Neuron (in vitro differentiated cells): ENCODE results near the gene CRACR2B.

ENCODE experiments used
- H2AFZ ChIP-seq: one replicate; pipeline ENCODE4 v1.6.1; 2013; ENCODE audit warnings: low read depth, mild to moderate bottlenecking, inconsistent platforms, low read length, moderate library complexity
- H3K27me3 ChIP-seq: one replicate; pipeline ENCODE4 v1.6.1; 2013; ENCODE audit warnings: low read length; ENCODE audit not compliant: insufficient read depth
- H3K36me3 ChIP-seq: one replicate; pipeline ENCODE4 v1.6.1; 2013; ENCODE audit warnings: low read length; ENCODE audit not compliant: insufficient read depth
- H3K4me1 ChIP-seq: one replicate; pipeline ENCODE4 v1.6.1; 2013; ENCODE audit warnings: low read length; ENCODE audit not compliant: insufficient read depth
- H3K4me3 ChIP-seq: 2 replicates; pipeline ENCODE4 v1.5.1; 2013; ENCODE audit warnings: mild to moderate bottlenecking, low read length, moderate library complexity
- H3K9me3 ChIP-seq: one replicate; pipeline ENCODE4 v1.6.1; 2013; ENCODE audit warnings: low read length

Gene CRACR2B

DNA sequence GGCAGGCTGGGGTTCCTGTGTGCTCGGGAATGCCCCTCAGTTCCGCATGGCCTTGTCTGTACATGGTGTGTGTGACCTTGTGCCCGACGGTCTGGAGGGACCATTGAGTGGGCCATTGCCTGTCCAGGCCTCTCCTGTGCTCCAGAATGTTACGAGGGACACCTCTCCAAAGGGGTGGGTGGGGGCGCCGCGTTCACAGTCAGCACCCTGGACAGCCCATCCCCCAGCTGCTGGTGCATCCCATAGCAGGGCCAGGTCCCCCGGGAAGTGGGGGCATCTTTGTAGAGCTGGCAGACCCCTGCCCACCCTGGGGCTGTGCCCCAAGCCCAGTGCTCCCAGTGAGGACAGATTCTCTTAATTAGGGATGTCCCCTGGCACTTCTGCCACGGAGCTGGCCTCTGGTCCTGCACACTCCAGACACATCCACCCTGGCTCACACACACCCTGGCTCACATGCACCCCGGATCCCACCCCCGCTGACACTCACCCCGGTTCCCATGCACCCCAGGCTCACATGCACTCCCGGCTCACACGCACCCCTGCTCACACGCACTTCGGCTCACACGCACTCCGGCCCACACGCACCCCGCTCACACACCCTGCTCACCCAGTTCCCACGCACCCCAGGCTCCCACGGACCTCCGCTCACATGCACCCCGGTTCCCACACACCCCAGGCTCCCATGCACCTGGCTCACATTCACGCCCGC is 30.5 kb downstream of the CRACR2B start:
- Histone ChIP-seq H2AFZ (no peak overlapping the region), H3K4me1 (peaks cover 32% of the 10 kb centered on the region), H3K4me3 (no peak overlapping the region), H3K36me3 (no peaks in the 10 kb centered on the region), H3K27me3 (no peaks in the 10 kb centered on the region), H3K9me3 (no peaks in the 10 kb centered on the region)

- Histone ChIP-seq H2AFZ (no peak overlapping the region), H3K27me3 (no peaks in the 10 kb centered on the region), H3K4me3 (no peak overlapping the region), H3K9me3 (no peaks in the 10 kb centered on the region), H3K36me3 (no peaks in the 10 kb centered on the region), H3K4me1 (peaks cover 30% of the 10 kb centered on the region)
Observed at GRCh38 chr11:858762-859339, 31.1 kb downstream of the CRACR2B start.

GRCh38 chr11:859394-860131 is 31.8 kb downstream of the CRACR2B start:
- peaks cover 23% of the 10 kb centered on the region for H3K4me1 ChIP-seq

DNA sequence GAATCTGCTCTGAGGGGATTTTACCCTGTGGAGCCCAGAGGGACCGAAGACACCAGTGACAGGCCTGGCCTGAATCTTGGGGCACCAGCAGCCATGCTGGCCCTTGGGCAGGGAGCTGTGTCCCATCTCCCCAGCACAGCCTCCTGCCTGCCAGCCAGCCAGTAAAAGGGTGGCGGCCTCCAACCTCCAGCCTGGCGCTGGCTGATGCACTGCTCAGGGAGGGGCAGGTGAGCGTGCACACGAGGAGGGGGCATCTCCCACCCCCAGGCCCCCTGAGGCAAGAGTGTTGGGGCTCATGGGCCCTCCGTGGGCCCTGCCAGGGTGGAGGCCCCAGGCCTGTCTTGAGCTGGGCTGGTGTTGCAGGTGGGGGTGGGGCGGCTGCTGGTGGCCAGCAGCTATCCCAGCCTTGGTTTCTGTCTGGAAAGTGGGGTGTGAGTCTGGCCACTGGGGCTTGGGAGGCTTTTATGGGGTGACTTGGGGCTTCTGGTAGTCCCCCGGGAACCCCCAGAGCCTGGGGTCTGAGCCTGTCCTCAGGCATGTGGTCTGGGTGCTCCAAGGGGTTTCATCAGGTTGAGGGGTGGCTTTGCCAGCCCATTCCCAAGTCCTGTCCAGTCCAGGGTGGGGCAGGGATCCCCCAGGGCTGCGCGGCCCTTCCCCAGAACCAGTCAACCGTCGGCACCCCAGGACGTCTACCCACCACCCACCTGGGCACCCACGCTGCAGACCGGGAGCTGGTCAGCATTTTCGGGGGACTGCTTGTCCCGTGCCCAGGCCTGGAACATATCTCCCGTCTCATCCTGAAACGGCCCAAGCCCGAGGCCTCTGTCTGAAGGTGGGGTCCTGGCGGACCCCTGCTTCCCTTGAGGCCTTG is 32.8 kb downstream of the CRACR2B start:
- Histone ChIP-seq H3K4me1 (peaks cover 14% of the 10 kb centered on the region), H3K4me3 (no peak overlapping the region)

More at GRCh38 chr11:859394-860131, 31.8 kb downstream of the CRACR2B start:
- H3K9me3 ChIP-seq, result no peaks in the 10 kb centered on the region
- H3K27me3 ChIP-seq, result no peaks in the 10 kb centered on the region
- H2AFZ ChIP-seq, result no peak overlapping the region
- H3K4me3 ChIP-seq, result no peak overlapping the region
- H3K36me3 ChIP-seq, result no peaks in the 10 kb centered on the region

DNA sequence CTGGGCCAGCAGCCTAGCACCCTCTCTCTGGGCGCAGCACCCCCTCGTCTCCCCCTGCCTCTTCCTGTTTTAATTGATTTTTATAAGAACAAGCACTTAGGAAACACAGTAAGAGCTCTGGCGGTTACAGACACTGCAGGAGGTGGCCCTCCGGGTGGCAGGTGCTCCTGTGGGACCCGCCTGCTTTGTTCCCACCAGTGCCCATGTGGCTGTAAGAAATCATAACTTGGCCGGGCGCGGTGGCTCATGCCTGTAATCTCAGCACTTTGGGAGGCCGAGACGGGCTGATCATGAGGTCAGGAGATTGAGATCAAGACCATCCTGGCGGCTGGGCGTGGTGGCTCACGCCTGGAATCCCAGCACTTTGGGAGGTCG is 33.4 kb downstream of the CRACR2B start:
- Histone ChIP-seq H3K9me3 (no peaks in the 10 kb centered on the region), H3K36me3 (peaks cover 7% of the 10 kb centered on the region), H3K4me3 (no peak overlapping the region), H3K4me1 (peaks cover 9% of the 10 kb centered on the region), H3K27me3 (no peaks in the 10 kb centered on the region), H2AFZ (no peak overlapping the region)

More for the DNA sequence above, 32.8 kb downstream of the CRACR2B start:
- Histone ChIP-seq H2AFZ (no peak overlapping the region), H3K9me3 (no peaks in the 10 kb centered on the region), H3K27me3 (no peaks in the 10 kb centered on the region), H3K36me3 (peaks cover under 1% of the 10 kb centered on the region)

GRCh38 chr11:862081-862661 is 34.5 kb downstream of the CRACR2B start:
- Histone ChIP-seq H3K4me1 (peaks cover 9% of the 10 kb centered on the region), H3K27me3 (no peaks in the 10 kb centered on the region), H3K9me3 (no peaks in the 10 kb centered on the region), H3K4me3 (no peak overlapping the region), H2AFZ (no peak overlapping the region), H3K36me3 (peaks cover 9% of the 10 kb centered on the region)

DNA sequence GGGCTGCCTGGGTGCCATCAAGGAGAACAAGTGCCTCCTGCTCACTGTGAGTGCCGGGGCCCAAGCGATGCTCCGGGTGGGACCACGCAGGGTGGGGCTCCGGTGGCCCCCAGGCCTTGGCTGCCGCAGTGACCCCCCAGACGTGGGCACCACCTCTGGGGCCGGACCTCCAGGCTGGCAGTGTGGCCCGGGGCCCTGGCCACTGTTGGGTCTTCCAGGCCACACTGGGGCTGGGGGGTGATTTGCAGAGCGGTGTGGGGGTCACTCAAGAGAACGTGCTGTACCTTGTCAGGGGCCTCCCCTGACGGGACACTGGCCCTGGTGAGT is 34.9 kb downstream of the CRACR2B start:
- H2AFZ ChIP-seq, result no peak overlapping the region
- H3K4me3 ChIP-seq, result no peak overlapping the region
- H3K36me3 ChIP-seq, result peaks cover 9% of the 10 kb centered on the region
- H3K27me3 ChIP-seq, result no peaks in the 10 kb centered on the region
- H3K4me1 ChIP-seq, result peaks cover 9% of the 10 kb centered on the region
- H3K9me3 ChIP-seq, result no peaks in the 10 kb centered on the region

DNA sequence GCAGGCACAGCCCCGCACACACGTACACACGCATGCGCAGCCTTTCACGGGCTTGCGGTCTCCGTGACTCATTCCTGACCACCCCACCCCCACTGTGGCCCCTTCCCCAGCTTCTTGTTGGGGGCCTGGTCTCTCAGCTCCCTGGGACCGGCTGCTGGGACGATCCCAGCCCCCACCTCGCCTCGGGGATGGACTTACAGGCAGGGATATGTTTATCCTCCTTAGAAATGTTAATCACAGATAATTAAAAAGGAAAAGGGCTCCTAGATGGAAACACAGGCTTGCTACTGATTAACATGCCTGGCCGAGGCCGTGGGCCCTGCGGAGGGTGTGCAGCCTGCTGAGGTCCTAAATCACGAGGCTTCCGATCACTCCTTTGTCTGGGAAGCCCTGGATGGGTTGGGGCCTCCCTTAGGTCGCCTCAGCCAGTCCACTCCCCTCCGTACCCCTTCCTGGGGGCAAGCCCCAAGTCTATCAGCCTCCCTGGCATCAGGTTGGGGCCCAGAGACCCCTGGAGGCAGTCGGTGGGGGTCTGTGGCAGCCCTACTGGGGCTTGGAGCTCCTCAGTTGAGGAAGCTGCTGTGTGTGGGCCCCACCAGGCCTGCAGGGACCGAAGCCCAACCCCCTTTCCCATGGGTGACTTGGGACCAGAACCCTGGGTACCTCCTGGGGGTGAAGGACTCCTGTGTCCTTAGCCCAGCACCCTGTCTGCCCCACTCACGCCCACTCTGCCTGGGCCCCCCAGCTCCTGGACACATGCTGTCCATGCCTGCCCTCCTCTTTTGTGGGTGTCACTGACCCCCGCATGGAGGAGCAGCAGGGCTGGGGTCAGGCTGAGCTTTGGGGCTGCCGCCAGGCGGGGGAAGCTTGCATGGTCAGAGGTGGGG is 35.5 kb downstream of the CRACR2B start:
- peaks cover 9% of the 10 kb centered on the region for H3K36me3 ChIP-seq
- no peaks in the 10 kb centered on the region for H3K27me3 ChIP-seq
- no peaks in the 10 kb centered on the region for H3K9me3 ChIP-seq
- no peak overlapping the region for H3K4me3 ChIP-seq
- H3K4me1 ChIP-seq, result peaks cover 9% of the 10 kb centered on the region
- no peak overlapping the region for H2AFZ ChIP-seq

DNA sequence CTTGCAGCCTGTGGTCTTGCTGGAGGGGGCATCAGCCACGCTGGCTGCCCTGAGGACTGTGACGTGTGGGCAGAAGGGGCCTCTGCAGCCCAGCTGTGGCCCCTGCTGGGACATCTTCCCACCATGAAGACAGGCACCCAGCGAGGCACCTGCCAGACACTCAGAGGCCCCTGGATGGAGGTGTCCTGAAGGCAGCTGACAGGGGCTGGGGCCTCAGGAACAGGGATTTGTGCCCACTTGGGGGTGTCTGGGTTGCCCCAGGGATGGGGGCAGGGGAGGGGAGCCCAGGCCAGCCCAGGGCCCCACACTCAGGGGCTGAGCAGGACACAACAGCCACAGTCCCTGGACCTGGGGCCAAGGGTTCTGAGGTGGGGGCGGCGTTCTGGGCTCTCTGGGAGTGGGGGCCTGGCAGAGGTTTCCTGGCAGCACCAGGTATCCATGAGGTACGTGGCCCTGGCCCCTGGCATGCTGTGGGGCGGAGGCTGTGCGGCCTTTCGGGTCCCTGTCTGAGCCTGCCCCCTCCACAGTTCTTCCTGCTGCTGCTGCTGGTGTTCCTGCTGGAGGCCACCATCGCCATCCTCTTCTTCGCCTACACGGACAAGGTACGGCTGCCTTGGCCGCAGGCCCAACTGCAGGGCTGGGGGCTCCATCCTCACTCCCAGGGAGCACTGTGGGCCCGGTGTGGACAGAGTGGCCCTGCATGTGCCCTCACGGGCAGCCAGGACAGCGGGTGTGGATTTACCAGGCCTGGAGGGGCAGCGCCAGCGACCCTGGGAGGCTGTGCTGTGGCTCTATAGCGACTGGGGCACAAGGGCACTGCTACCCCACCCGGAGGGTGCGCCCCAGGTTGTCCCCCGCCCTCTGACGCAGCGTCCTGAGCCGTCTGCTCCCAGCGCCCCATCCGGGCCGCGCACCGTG is 36.5 kb downstream of the CRACR2B start:
- Histone ChIP-seq H3K4me1 (peaks cover 9% of the 10 kb centered on the region), H3K36me3 (peaks cover 14% of the 10 kb centered on the region), H2AFZ (no peak overlapping the region), H3K27me3 (no peaks in the 10 kb centered on the region), H3K4me3 (no peak overlapping the region), H3K9me3 (no peaks in the 10 kb centered on the region)

DNA sequence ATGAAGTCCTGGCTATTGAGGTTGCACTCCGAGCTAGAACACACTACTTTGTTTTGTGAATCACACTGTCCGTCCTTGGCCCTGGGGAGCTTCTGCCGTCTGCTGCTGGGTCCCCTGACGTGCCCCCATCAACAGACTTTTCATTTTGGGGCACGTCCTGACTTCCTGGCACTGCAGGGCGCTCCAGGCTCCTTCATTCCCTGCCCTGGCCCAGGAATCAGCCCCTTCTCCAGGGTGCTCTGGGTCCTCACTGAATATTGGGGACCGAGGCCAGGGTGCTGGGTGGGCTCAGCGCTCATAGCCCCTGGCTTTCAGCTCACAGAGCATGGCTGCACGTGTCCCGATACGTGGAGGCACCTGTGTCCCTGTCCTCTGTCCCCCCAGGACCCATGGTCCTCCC is 37.2 kb downstream of the CRACR2B start:
- no peak overlapping the region for H2AFZ ChIP-seq
- H3K4me3 ChIP-seq, result no peak overlapping the region
- H3K4me1 ChIP-seq, result peaks cover 9% of the 10 kb centered on the region
- H3K9me3 ChIP-seq, result no peaks in the 10 kb centered on the region
- H3K36me3 ChIP-seq, result peaks cover 16% of the 10 kb centered on the region
- no peaks in the 10 kb centered on the region for H3K27me3 ChIP-seq
